Putamen (tissue), 1 donor: Measurements from ENCODE around the gene DYRK3.
"Not testable (repeated sequence)": the region's sequence is repeated elsewhere in the genome, so short reads cannot be mapped to it uniquely, and the experiment has no call there.

Experiments used
- DNase-seq: peaks from one replicate; pipeline ENCODE4 v3.0.0-alpha.2; 2016; ENCODE audit warnings: low spot score

Gene DYRK3

GRCh38 chr1:206631085-206631509 lies 4.2 kb upstream of the DYRK3 start:
- DNase-seq: no peak

DNA sequence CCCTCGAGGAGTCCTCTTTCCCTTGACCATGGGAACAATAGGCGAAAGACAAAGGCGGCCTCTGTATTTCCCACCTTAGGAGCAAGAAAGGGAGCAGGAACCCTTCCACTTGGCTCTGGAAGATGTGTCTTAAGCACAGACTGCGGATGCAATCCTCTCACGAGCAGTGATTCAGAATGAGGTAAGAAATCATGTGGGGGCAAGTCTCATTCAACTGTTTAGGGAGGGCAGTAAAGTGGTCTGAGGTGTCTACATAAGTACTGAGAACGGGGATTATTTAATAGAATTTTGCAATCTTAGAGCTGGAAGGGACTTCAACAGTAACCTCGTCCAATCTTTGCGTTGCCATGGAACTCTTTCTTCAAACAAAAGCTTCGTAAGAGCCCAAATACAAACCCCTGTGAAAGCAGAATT lies 1.6 kb upstream of the DYRK3 start:
- DNase-seq: no peak

DNA sequence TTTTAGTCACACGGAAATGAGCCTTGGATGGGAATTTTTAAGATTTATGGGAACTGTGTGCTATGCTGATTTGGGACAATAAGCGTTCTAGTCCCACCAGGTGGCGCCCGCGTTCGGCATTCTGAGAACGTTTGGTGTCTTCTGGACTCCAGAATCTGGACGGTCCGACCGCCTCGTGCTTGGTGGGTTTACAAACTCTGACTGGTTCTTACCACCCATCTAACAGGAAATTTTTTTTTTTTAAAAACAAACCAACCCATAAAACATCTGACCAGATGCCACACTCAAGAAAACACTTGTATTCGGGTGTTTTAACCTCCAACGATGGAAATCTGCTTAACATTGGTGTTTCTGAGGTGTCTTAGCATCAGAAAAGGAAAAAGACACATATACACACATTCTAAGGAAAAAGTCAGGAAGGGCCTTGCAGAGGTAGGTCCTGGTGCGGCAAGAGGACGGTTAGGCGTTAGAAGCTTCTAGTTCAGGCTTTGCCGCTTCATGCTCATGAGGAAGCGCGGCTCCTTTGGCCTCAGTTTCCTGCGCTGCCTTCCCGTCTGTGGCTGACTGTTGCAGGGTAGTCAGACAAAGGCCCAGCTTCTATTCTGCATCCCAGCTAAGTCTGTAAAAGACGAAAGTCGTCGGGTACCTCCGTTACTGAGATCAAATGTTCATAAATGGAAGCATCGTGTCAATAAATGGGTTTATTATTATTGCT lies 814 bp upstream of the DYRK3 start:
- DNase-seq: peak; percentile 84

DNA sequence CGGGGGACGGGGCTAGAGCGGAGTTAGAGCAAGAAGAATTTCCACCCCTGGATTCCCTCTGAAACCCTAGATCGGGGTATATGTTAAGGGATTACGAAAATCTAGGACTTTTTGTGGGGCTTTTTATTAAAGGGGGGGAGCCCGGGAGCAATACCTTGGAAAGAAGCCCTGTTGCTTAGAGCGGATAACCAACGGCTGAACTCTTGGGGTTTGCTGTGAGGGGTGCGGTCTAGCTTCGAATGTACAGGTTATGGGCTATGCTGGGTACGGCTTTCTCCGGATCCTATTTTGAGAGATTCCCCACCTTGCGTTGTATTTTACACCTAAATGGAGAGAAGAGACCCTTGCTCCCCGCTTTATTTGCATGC lies 626 bp downstream of the DYRK3 start:
- DNase-seq: no peak

GRCh38 chr1:206636671-206637070 lies 1.3 kb downstream of the DYRK3 start:
- DNase-seq: no peak

- DNase-seq: no peak
These were observed 2.3 kb downstream of the DYRK3 start for GRCh38 chr1:206637605-206638004.

DNA sequence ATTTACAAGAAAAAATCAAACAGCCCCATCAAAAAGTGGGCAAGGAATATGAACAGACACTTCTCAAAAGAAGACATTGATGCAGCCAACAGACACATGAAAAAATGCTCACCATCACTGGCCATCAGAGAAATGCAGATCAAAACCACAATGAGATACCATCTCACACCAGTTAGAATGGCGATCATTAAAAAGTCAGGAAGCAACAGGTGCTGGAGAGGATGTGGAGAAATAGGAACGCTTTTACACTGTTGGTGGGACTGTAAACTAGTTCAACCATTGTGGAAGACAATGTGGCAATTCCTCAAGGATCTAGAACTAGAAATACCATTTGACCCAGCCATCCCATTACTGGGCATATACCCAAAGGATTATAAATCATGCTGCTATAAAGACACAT lies 6.7 kb downstream of the DYRK3 start:
- DNase-seq: not testable (repeated sequence)

GRCh38 chr1:206643118-206643698 lies 7.9 kb downstream of the DYRK3 start:
- no peak for DNase-seq

GRCh38 chr1:206646504-206646903 lies 11.2 kb downstream of the DYRK3 start:
- DNase-seq: no peak

DNA sequence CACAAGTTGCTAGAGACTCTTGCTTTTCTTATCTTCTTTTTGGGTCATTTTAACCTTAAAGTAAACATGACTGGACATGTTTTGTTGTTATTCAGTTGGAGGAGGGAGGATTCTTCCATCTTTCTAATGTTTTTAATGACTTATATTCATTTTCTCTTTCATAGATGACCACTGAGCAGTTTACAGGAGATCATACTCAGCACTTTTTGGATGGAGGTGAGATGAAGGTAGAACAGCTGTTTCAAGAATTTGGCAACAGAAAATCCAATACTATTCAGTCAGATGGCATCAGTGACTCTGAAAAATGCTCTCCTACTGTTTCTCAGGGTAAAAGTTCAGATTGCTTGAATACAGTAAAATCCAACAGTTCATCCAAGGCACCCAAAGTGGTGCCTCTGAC lies 11.9 kb downstream of the DYRK3 start:
- no peak for DNase-seq

- no peak for DNase-seq
These were observed 14.1 kb downstream of the DYRK3 start for GRCh38 chr1:206649261-206649921.

- DNase-seq: no peak
These were observed 15.7 kb downstream of the DYRK3 start for GRCh38 chr1:206651014-206651413.

GRCh38 chr1:206651958-206652890 lies 16.9 kb downstream of the DYRK3 start:
- no peak for DNase-seq

DNA sequence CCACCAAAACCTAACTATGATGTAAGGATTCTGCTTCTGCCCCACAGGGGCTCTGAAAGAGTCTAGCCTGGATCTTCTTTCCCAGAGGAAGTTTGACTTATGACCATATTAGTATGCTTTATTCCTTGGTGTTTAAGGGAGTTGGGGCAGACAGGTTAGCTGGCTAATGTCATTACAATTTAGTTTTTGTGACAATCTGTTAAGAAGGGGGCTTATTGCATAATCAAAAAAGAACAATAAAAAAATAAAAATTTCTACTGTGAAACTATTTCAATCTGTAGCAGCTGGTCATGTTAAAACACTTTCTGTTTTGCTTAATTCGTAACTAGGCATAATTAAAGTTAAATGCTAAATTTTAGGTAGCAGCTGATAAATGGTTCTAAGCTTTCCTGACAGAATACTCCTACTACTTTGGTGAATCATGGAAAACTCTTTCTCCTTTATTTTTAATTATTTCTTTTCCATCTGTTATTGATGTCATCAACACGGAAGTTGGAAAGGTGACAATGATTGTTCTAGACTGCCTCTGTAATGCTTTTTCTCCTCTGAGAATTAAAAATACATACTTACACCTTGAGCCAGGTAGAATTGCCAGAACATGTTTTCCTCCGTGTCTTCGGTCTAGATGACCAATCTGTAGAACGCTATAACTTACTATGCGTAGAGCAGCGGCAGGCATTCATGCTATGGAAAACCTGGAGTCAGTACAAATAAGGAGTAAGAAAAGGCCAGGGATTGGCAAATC lies 18.6 kb downstream of the DYRK3 start:
- DNase-seq: no peak

GRCh38 chr1:206654828-206655227 lies 19.5 kb downstream of the DYRK3 start:
- DNase-seq: no peak

- DNase-seq: no peak
These were observed 20.1 kb downstream of the DYRK3 start for GRCh38 chr1:206655471-206655882.

GRCh38 chr1:206656936-206657335 lies 21.6 kb downstream of the DYRK3 start:
- no peak for DNase-seq

GRCh38 chr1:206657751-206658150 lies 22.4 kb downstream of the DYRK3 start:
- no peak for DNase-seq

DNA sequence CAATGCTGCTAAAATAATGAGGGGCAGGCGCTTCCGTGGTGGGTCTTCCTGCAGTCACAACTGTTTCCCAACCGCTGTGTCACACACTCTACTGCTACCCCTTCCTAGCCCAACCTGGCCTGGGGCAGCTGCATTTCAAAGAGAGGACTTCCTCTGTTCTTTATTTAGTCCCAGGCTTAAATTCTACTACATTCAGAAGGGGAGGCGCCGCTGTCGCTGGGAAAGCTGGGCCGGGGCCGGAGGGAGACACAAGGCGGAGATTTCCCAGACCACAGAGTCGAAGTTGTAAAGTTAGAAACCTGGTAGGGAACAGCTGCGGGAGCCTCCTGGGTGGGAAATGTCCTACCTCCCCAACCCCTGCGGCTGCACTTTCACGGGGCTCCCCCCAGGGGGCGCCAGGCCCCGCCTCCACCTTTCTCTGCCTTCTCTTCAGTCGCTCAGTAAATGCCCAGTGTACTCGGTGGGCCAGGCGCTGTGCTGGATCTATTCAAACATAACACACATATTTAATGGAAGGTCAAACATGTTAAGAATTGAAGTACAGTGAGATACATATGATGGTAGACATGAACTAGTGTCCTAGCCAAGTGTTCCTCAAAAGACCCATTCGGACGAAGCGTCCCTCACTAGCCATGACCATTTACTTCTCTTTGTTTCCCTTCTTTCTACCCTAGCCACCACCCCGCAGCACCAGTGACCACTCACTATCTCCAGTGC lies 23.1 kb downstream of the DYRK3 start:
- DNase-seq: no peak

GRCh38 chr1:206658981-206659273 lies 23.6 kb downstream of the DYRK3 start:
- no peak for DNase-seq

DNA sequence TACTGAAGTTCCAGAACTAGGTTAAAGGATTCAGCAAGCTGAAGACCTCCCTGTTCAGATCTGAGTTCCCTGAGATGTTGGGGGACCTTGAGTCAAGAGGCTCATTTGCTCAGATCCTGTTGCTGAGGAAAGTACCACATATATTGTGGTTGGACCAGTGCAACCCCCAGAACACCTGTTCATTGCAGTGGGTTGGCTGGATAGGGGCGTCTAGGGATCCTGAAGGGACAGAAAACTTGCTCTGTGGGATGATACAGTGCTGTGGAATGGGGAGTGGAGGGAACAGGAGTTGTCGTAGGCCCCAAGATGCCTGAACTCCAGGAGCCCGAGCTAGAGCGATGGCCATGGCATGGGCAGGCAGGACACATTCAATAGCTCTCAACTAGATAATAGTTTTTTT lies 24.8 kb downstream of the DYRK3 start:
- no peak for DNase-seq
